Neural cell (in vitro differentiated cells): ENCODE results near the gene RIN3.

Experiments
- EP300 ChIP-seq: fragments of 450-650 bp; conservative IDR thresholded peaks from 2 replicates; pipeline ENCODE4 v1.6.1; 2014; ENCODE audit warnings: antibody characterized with exemption, mild to moderate bottlenecking, moderate library complexity; ENCODE audit not compliant: poor library complexity, severe bottlenecking
- EZH2 ChIP-seq: fragments of 200-600, 300-800 bp; shearing (Covaris generic), sonication (generic); IDR thresholded peaks from 2 replicates; pipeline ENCODE4 v1.6.1; 2014; ENCODE audit warnings: antibody characterized with exemption, low read length, borderline replicate concordance, mild to moderate bottlenecking; ENCODE audit not compliant: insufficient read depth, poor library complexity, severe bottlenecking
- POLR2AphosphoS5 ChIP-seq: IDR thresholded peaks from 2 replicates; pipeline ENCODE4 v1.6.1; 2012
- RAD21 ChIP-seq: fragments of 450-650 bp; conservative IDR thresholded peaks from 2 replicates; pipeline ENCODE4 v1.6.1; 2014; ENCODE audit warnings: antibody characterized with exemption, mild to moderate bottlenecking, moderate library complexity
- TAF1 ChIP-seq: IDR thresholded peaks from 2 replicates; pipeline ENCODE4 v1.6.1; 2012; ENCODE audit warnings: low read depth
- TF ChIP-seq, protein P1 (sequence below): fragments of 450-650 bp; IDR thresholded peaks from 2 replicates; pipeline ENCODE4 v1.5.1; 2014; ENCODE audit warnings: antibody characterized with exemption, mild to moderate bottlenecking, moderate library complexity; ENCODE audit not compliant: poor library complexity, severe bottlenecking
- TF ChIP-seq, protein P2 (sequence below): IDR thresholded peaks from 2 replicates; pipeline ENCODE4 v1.6.1; 2012; ENCODE audit warnings: borderline replicate concordance

DNA sequence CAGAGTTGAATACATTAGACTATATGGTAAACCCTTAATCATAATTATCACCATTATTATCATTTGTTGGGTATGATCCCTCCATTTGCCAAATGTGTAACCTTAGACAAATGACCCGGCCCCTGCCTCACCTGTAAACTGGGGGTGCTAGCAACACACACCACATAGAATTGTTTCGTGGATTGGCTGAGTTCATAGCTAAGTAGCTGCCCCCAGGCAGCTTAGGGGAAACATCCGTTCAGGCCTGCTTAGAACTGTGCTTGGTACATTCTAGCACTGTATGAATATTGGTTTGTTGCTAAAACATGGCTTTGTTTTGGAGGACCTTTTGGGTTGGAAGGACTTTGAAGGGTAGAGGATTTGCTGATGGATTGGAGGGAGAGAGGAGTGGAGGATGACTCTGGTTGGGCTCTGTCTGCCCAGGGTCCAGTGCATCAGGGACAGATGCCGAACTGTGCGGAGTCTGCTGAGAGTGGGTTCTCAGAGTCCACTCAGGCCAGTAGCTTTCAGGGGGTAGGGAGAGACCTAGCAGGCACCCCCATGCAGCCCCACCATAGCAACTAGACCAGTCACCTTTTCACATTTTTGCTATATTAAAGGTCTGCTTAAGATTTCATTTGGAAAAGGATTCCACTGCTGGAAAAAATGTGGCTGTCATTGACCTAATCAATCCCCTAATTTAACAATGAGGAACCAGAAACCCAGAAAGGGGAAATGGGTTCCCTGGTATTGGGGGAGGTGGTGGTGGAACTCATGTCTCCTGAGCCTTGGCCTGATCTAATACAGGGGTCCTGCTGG lies 2.2 kb downstream of the RIN3 start:
- no peak for TF ChIP-seq POLR2AphosphoS5
- no peak for TF ChIP-seq EP300
- TF ChIP-seq, protein P1, sequence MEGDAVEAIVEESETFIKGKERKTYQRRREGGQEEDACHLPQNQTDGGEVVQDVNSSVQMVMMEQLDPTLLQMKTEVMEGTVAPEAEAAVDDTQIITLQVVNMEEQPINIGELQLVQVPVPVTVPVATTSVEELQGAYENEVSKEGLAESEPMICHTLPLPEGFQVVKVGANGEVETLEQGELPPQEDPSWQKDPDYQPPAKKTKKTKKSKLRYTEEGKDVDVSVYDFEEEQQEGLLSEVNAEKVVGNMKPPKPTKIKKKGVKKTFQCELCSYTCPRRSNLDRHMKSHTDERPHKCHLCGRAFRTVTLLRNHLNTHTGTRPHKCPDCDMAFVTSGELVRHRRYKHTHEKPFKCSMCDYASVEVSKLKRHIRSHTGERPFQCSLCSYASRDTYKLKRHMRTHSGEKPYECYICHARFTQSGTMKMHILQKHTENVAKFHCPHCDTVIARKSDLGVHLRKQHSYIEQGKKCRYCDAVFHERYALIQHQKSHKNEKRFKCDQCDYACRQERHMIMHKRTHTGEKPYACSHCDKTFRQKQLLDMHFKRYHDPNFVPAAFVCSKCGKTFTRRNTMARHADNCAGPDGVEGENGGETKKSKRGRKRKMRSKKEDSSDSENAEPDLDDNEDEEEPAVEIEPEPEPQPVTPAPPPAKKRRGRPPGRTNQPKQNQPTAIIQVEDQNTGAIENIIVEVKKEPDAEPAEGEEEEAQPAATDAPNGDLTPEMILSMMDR: no peak
- no peak for TF ChIP-seq RAD21
- no peak for TF ChIP-seq EZH2
- no peak for TF ChIP-seq TAF1
- TF ChIP-seq, protein P2, sequence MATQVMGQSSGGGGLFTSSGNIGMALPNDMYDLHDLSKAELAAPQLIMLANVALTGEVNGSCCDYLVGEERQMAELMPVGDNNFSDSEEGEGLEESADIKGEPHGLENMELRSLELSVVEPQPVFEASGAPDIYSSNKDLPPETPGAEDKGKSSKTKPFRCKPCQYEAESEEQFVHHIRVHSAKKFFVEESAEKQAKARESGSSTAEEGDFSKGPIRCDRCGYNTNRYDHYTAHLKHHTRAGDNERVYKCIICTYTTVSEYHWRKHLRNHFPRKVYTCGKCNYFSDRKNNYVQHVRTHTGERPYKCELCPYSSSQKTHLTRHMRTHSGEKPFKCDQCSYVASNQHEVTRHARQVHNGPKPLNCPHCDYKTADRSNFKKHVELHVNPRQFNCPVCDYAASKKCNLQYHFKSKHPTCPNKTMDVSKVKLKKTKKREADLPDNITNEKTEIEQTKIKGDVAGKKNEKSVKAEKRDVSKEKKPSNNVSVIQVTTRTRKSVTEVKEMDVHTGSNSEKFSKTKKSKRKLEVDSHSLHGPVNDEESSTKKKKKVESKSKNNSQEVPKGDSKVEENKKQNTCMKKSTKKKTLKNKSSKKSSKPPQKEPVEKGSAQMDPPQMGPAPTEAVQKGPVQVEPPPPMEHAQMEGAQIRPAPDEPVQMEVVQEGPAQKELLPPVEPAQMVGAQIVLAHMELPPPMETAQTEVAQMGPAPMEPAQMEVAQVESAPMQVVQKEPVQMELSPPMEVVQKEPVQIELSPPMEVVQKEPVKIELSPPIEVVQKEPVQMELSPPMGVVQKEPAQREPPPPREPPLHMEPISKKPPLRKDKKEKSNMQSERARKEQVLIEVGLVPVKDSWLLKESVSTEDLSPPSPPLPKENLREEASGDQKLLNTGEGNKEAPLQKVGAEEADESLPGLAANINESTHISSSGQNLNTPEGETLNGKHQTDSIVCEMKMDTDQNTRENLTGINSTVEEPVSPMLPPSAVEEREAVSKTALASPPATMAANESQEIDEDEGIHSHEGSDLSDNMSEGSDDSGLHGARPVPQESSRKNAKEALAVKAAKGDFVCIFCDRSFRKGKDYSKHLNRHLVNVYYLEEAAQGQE: no peak
